ENCODE results near the gene FMO2. TPM values are rescaled to one million over a fixed set of nuclear protein-coding genes. Genes with fewer than 3 reads are reported as not detected.

Gene FMO2
- total RNA-seq, 1 donor from 2014 or later, result 14.0 TPM

DNA sequence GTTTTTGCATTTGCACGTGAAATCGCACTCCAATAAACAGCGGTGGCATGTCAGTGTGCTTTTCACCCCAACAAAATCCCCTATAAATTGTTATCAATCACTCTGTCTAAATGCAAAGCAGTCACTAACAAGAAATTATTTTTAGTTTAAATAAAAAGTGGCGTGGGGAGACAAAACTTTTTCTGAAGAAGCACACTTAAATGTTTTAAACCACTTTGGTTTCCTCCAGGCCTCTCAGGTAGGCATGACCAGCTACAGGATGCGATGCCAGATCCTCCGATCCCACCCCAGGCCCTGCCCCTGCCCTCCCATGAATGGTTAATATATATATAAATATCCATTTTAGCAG is 66.8 kb downstream of the FMO2 start:
- TF ChIP-seq, protein P1, sequence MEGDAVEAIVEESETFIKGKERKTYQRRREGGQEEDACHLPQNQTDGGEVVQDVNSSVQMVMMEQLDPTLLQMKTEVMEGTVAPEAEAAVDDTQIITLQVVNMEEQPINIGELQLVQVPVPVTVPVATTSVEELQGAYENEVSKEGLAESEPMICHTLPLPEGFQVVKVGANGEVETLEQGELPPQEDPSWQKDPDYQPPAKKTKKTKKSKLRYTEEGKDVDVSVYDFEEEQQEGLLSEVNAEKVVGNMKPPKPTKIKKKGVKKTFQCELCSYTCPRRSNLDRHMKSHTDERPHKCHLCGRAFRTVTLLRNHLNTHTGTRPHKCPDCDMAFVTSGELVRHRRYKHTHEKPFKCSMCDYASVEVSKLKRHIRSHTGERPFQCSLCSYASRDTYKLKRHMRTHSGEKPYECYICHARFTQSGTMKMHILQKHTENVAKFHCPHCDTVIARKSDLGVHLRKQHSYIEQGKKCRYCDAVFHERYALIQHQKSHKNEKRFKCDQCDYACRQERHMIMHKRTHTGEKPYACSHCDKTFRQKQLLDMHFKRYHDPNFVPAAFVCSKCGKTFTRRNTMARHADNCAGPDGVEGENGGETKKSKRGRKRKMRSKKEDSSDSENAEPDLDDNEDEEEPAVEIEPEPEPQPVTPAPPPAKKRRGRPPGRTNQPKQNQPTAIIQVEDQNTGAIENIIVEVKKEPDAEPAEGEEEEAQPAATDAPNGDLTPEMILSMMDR (IDR thresholded peaks at IDR 0.05), result no peak
- TF ChIP-seq POLR2AphosphoS5 (IDR thresholded peaks at IDR 0.05; ENCODE audit: insufficient read depth in 1 of 2, low read depth in 1 of 2), result no peak
- no peak for TF ChIP-seq POLR2A (IDR thresholded peaks at IDR 0.05)

DNA sequence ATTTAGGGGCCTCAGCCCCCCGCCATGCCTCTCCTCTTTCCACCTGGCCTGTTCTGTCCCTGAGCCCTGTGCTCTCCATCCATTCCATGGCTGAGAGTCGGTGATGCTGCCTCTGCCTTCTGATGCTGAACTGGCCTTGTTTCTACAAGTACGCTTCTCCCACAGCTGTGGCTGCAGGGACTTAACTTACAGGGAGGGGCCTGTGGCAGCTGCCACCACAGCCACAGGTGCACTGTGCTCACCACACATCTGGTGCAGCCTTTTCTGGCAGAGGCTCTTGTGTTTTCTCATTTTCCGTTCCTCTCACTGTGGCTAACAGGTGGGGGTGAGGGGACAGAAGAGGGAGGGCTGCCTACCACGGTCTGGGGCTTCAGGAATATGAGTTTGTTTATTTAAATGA is 67.4 kb downstream of the FMO2 start:
- H3K4me3 ChIP-seq, result no peak overlapping the region
- DNase-seq (ENCODE audit: extremely low spot score in 2 of 2), result no peak
- no peaks in the 10 kb centered on the region for H3K27me3 ChIP-seq
- TF ChIP-seq POLR2A (IDR thresholded peaks at IDR 0.05) (no peak), POLR2AphosphoS5 (IDR thresholded peaks at IDR 0.05; ENCODE audit: insufficient read depth in 1 of 2, low read depth in 1 of 2) (no peak)
- TF ChIP-seq, protein P1 (IDR thresholded peaks at IDR 0.05), result no peak
- no peaks in the 10 kb centered on the region for H3K36me3 ChIP-seq
- intact Hi-C loops (cut with DNase I), result no loop called here
- H3K9me3 ChIP-seq, result no peaks in the 10 kb centered on the region
- peaks cover 28% of the 10 kb centered on the region for H3K4me1 ChIP-seq
- no peak overlapping the region for H3K27ac ChIP-seq

More for the DNA sequence above, 66.8 kb downstream of the FMO2 start:
- Histone ChIP-seq H3K4me3 (peak overlapping the region; percentile 53 to 54), H3K27ac (no peak overlapping the region), H3K9me3 (no peaks in the 10 kb centered on the region), H3K36me3 (no peaks in the 10 kb centered on the region), H3K27me3 (no peaks in the 10 kb centered on the region), H3K4me1 (peaks cover 22% of the 10 kb centered on the region)
- intact Hi-C loops (cut with DNase I), result no loop called here
- DNase-seq (ENCODE audit: extremely low spot score in 2 of 2), result no peak

DNA sequence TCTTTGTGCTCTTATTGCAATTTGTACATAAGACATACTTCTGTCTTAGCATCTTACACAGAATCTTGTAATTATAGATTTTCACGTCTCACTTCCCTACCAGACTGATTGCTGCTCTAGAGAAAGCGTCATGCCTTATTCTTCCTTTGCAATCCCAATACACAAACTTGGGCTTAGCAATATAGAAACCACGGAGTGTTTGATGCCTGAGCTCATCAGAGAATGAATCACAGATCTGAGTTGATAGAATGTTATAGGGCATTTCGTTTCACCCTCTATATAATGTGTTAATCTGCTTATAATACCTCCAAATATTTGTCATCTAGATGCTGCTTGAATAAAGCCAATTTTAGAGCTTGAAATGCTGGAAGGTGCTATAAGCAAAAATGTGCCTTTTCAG is 69.8 kb downstream of the FMO2 start:
- Histone ChIP-seq H3K36me3 (no peaks in the 10 kb centered on the region), H3K4me1 (peaks cover 49% of the 10 kb centered on the region), H3K4me3 (no peak overlapping the region), H3K9me3 (no peaks in the 10 kb centered on the region), H3K27me3 (no peaks in the 10 kb centered on the region), H3K27ac (no peak overlapping the region)
- intact Hi-C loops (cut with DNase I), result no loop called here
- DNase-seq (ENCODE audit: extremely low spot score in 2 of 2), result no peak
- TF ChIP-seq, protein P1 (IDR thresholded peaks at IDR 0.05), result no peak
- TF ChIP-seq POLR2AphosphoS5 (IDR thresholded peaks at IDR 0.05; ENCODE audit: insufficient read depth in 1 of 2, low read depth in 1 of 2), result no peak
- TF ChIP-seq POLR2A (IDR thresholded peaks at IDR 0.05), result no peak

DNA sequence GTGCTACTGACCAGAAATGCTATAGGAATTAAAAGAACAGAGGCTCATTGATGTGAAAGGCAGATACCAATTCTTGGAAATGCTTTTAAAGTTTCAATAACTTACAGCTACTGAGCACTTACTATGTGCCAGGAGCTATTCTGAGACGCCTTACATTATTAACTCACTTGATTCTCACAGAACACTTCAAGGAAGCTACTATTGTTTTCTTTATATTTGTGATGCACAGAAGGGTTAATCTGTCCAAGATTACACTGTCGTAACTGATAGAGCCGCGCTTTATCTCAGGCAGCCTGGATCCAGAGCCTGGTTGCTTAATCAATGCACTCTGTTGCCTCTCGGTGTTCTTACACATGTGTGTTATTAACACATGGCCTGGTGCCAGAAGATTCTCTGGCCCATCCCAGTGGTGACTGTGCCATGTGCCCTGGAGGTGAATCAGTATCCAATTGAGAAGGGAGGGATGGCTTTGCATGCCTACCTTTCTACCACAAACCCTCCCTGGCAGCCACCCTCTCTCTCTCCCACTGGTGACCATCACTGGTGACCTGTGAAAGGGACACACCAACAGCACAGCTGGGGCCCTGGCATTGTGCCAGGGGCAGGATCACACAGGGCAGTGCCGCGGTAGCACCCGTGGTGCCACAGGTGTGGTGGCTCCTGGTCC is 72.0 kb downstream of the FMO2 start:
- Histone ChIP-seq H3K4me3 (no peak overlapping the region), H3K9me3 (no peaks in the 10 kb centered on the region), H3K4me1 (peaks cover 44% of the 10 kb centered on the region), H3K27me3 (no peaks in the 10 kb centered on the region), H3K27ac (peak overlapping the region; percentile 68), H3K36me3 (no peaks in the 10 kb centered on the region)
- no peak for DNase-seq (ENCODE audit: extremely low spot score in 2 of 2)
- TF ChIP-seq POLR2AphosphoS5 (IDR thresholded peaks at IDR 0.05; ENCODE audit: insufficient read depth in 1 of 2, low read depth in 1 of 2), result peak; percentile 54 to 59
- TF ChIP-seq POLR2A (IDR thresholded peaks at IDR 0.05), result no peak
- intact Hi-C loops (cut with DNase I), result no loop called here

DNA sequence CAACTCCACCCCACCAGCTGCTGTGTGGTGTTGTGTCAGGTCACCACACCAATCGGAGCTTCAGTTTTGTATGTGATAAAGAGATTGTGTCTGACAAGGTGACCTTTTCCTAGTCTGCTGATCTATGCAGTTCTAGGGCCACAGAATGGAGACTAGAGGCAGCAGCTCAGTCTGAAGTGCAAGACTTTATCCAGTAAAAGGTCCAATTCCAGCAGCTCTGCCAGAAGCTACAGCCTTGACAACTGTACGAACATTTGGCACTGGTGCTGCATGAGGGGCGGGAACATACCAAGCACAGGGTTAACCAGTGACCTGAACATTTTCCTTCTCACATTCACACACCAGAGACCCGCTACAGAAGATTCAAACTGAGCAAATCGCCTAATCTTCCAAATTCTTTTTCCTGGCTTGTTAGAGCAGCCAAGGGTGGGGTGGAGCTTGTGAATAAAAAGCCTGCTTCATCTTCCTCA is 72.5 kb downstream of the FMO2 start:
- no peak for TF ChIP-seq POLR2A (IDR thresholded peaks at IDR 0.05)
- TF ChIP-seq, protein P1 (IDR thresholded peaks at IDR 0.05), result no peak
- peak in 1 of 2 donors; percentile 1 for TF ChIP-seq POLR2AphosphoS5 (IDR thresholded peaks at IDR 0.05; ENCODE audit: insufficient read depth in 1 of 2, low read depth in 1 of 2)
- Histone ChIP-seq H3K27me3 (no peaks in the 10 kb centered on the region), H3K27ac (peak overlapping the region; percentile 68), H3K4me1 (peaks cover 39% of the 10 kb centered on the region), H3K4me3 (no peak overlapping the region), H3K36me3 (no peaks in the 10 kb centered on the region), H3K9me3 (no peaks in the 10 kb centered on the region)
- intact Hi-C loops (cut with DNase I), result no loop called here
- no peak for DNase-seq (ENCODE audit: extremely low spot score in 2 of 2)

Measured in vagina (tissue), 2 donors.